ENCODE measurements around the gene SYDE2.
"Not testable (repeated sequence)": the region's sequence is repeated elsewhere in the genome, so short reads cannot be mapped to it uniquely, and the experiment has no call there.

SYDE2 gene

GRCh38 chr1:85200463-85201339 lies at the start of gene SYDE2:
SYDE2 (minus strand) TSS chr1:85201016; CDS start chr1:85200996, 20 bp downstream.
- peak; percentile 65 for DNase-seq

- not testable (repeated sequence) for DNase-seq
Measured at GRCh38 chr1:85249042-85249441, 48.2 kb upstream of the SYDE2 start.

GRCh38 chr1:85245891-85246290 lies 45.1 kb upstream of the SYDE2 start:
- DNase-seq, result no peak

- DNase-seq, result no peak
Measured at GRCh38 chr1:85245456-85245855, 44.6 kb upstream of the SYDE2 start.

- DNase-seq, result no peak
Measured at GRCh38 chr1:85244271-85245061, 43.6 kb upstream of the SYDE2 start.

- no peak for DNase-seq
Measured at GRCh38 chr1:85243372-85243771, 42.6 kb upstream of the SYDE2 start.

GRCh38 chr1:85240643-85241042 lies 39.8 kb upstream of the SYDE2 start:
- DNase-seq, result no peak

- peak; percentile 15 for DNase-seq
Measured at GRCh38 chr1:85240174-85240601, 39.4 kb upstream of the SYDE2 start.

- DNase-seq, result no peak
Measured at GRCh38 chr1:85237613-85238012, 36.8 kb upstream of the SYDE2 start.

GRCh38 chr1:85230305-85230977 lies 29.6 kb upstream of the SYDE2 start:
- no peak for DNase-seq

- DNase-seq, result no peak
Measured at GRCh38 chr1:85229574-85230097, 28.8 kb upstream of the SYDE2 start.

GRCh38 chr1:85228972-85229371 lies 28.2 kb upstream of the SYDE2 start:
- no peak for DNase-seq

- DNase-seq, result no peak
Measured at GRCh38 chr1:85225624-85226380, 25.0 kb upstream of the SYDE2 start.

- DNase-seq, result no peak
Measured at GRCh38 chr1:85224734-85225623, 24.2 kb upstream of the SYDE2 start.

- no peak for DNase-seq
Measured at GRCh38 chr1:85224295-85224694, 23.5 kb upstream of the SYDE2 start.

- DNase-seq, result no peak
Measured at GRCh38 chr1:85223334-85223733, 22.5 kb upstream of the SYDE2 start.

- DNase-seq, result no peak
Measured at GRCh38 chr1:85220756-85221201, 20.0 kb upstream of the SYDE2 start.

- DNase-seq, result no peak
Measured at GRCh38 chr1:85219853-85220610, 19.2 kb upstream of the SYDE2 start.

- no peak for DNase-seq
Measured at GRCh38 chr1:85216697-85217096, 15.9 kb upstream of the SYDE2 start.

GRCh38 chr1:85214654-85215053 lies 13.8 kb upstream of the SYDE2 start:
- no peak for DNase-seq

All from stimulated activated CD4-positive, alpha-beta T cell treated with anti-CD3 and anti-CD28 coated beads, Interleukin-1b, Interleukin-23, amount 100 ng/mL, for 48 hours (primary cell).